HG03432 (cell line): Measurements from ENCODE around the gene ZNF20.
"Not testable (repeated sequence)": the region's sequence is repeated elsewhere in the genome, so short reads cannot be mapped to it uniquely, and the experiment has no call there.

Experiments
- ATAC-seq: cut with Tn5 transposase; IDR thresholded peaks from one replicate; pipeline ENCODE4 v1.9.1; 2021; ENCODE audit warnings: mild to moderate bottlenecking, moderate library complexity; ENCODE audit not compliant: unreplicated experiment

The ZNF20 gene

GRCh38 chr19:12113121-12113520 is 27.0 kb downstream of the ZNF20 start:
- no peak for ATAC-seq

GRCh38 chr19:12112701-12113100 is 27.4 kb downstream of the ZNF20 start:
- ATAC-seq = no peak

GRCh38 chr19:12111943-12112637 is 28.1 kb downstream of the ZNF20 start:
- no peak for ATAC-seq

- no peak for ATAC-seq
These were observed 29.0 kb downstream of the ZNF20 start for GRCh38 chr19:12111176-12111575.

- not testable (repeated sequence) for ATAC-seq
These were observed 36.2 kb downstream of the ZNF20 start for GRCh38 chr19:12103909-12104308.

- ATAC-seq = no peak
These were observed 42.1 kb downstream of the ZNF20 start for GRCh38 chr19:12098040-12098439.

- no peak for ATAC-seq
These were observed 44.9 kb downstream of the ZNF20 start for GRCh38 chr19:12095111-12095790.

GRCh38 chr19:12093777-12094176 is 46.4 kb downstream of the ZNF20 start:
- ATAC-seq = no peak

- no peak for ATAC-seq
These were observed 47.2 kb downstream of the ZNF20 start for GRCh38 chr19:12092956-12093355.

GRCh38 chr19:12092065-12092867 is 47.9 kb downstream of the ZNF20 start:
- peak; percentile 73 for ATAC-seq

GRCh38 chr19:12090807-12091206 is 49.3 kb downstream of the ZNF20 start:
- no peak for ATAC-seq

- no peak for ATAC-seq
These were observed 54.9 kb downstream of the ZNF20 start for GRCh38 chr19:12085074-12085818.

- ATAC-seq = not testable (repeated sequence)
These were observed 56.8 kb downstream of the ZNF20 start for GRCh38 chr19:12083336-12083735.
